Endothelial cell of umbilical vein (primary cell): ENCODE results near the gene ZNF556. TPM values are rescaled to one million over a fixed set of nuclear protein-coding genes. Genes with fewer than 3 reads are reported as not detected.
A peak's percentile ranks its signal among the peaks of the same experiment; 100 is the strongest.

Experiments used
- Bru-seq: library from RNA; stranded (reverse); fragments of 400-500 nt; gene quantifications from one replicate; lab custom pipeline; 2021; lab: Mats Ljungman, UMichigan
- BruChase-seq, 2 experiments: library from RNA; stranded (reverse); fragments of 400-500 nt; gene quantifications; one replicate each; lab custom pipeline; 2021; lab: Mats Ljungman, UMichigan
- BruUV-seq: library from RNA; stranded (reverse); fragments of 400-500 nt; replicated peaks from 2 replicates; lab custom pipeline; 2021; lab: Mats Ljungman, UMichigan
- CTCF ChIA-PET: fragments of 300-600, 350-600 bp; sonication (Branson Sonifier 250); formaldehyde crosslinking; loops from one replicate; lab custom pipeline; 2021; ENCODE audit warnings: antibody characterized with exemption, inconsistent platforms; lab: Charles Lee
- POLR2A ChIA-PET: fragments of 300-600, 350-600 bp; sonication (Branson Sonifier 250); formaldehyde crosslinking; loops from one replicate; lab custom pipeline; 2021; ENCODE audit warnings: antibody characterized with exemption, inconsistent platforms; lab: Charles Lee
- DNase-seq: peaks from one replicate; pipeline ENCODE4 v3.0.0-alpha.2; 2011; ENCODE audit warnings: low read depth, low spot score
- FAIRE-seq: peaks from 2 replicates; lab custom pipeline; 2011; peaks lifted over from hg19 to GRCh38; lab: Jason Lieb, UNC
- H2AFZ ChIP-seq: 2 replicates; pipeline ENCODE4 v1.6.0; 2012; ENCODE audit warnings: low read depth, low read length, control low read depth, inconsistent platforms
- H3K27ac ChIP-seq: 2 replicates; pipeline ENCODE4 v1.5.1; 2011; ENCODE audit warnings: low read depth, mild to moderate bottlenecking, control low read depth, low read length, moderate library complexity; ENCODE audit not compliant: insufficient read depth
- H3K27me3 ChIP-seq, 2 experiments: 2 replicates each; pipeline versions ENCODE4 v1.6.0 to v1.6.1; 2011; ENCODE audit warnings: low read length in 2 of 2, mixed read lengths in 1 of 2; ENCODE audit not compliant: control insufficient read depth in 2 of 2, insufficient read depth in 2 of 2
- H3K36me3 ChIP-seq, 2 experiments: 2 replicates in 1 of 2; 3 replicates in 1 of 2; pipeline ENCODE4 v1.5.1; 2011; ENCODE audit warnings: low read length in 2 of 2, mild to moderate bottlenecking in 1 of 2, moderate library complexity in 1 of 2; ENCODE audit not compliant: control insufficient read depth in 2 of 2, insufficient read depth in 2 of 2; ENCODE audit errors: extremely low read depth in 1 of 2
- H3K4me1 ChIP-seq: 3 replicates; pipeline ENCODE4 v1.5.1; 2011; ENCODE audit warnings: mild to moderate bottlenecking, low read length; ENCODE audit not compliant: control insufficient read depth, insufficient read depth; ENCODE audit errors: extremely low read depth
- H3K4me2 ChIP-seq: 2 replicates; pipeline ENCODE4 v1.6.1; 2011; ENCODE audit warnings: low read length, control low read depth, mixed read lengths; ENCODE audit not compliant: insufficient read depth
- H3K4me3 ChIP-seq, 3 experiments: fragments of 200-600 bp in 1 of 3; sonication (generic), shearing (Covaris generic) in 1 of 3; replicated peaks in 1 of 3; 2 replicates each; pipeline ENCODE4 v1.5.1; 2011 to 2016; ENCODE audit warnings: control low read depth in 3 of 3, low read length in 3 of 3, mild to moderate bottlenecking in 2 of 3, inconsistent platforms in 1 of 3, low read depth in 1 of 3, moderate library complexity in 1 of 3; ENCODE audit not compliant: insufficient read depth in 1 of 3
- H3K79me2 ChIP-seq: 2 replicates; pipeline ENCODE4 v1.6.0; 2012; ENCODE audit warnings: low read length, inconsistent platforms; ENCODE audit not compliant: control insufficient read depth, insufficient read depth
- H3K9ac ChIP-seq: replicated peaks from 2 replicates; pipeline ENCODE3; 2011; ENCODE audit warnings: low read length, control low read depth; ENCODE audit not compliant: insufficient read depth; ENCODE audit errors: extremely low read depth
- H3K9me1 ChIP-seq: replicated peaks from 3 replicates; pipeline ENCODE4 v1.6.0; 2011; ENCODE audit warnings: mild to moderate bottlenecking, low read length; ENCODE audit not compliant: control insufficient read depth, insufficient read depth; ENCODE audit errors: extremely low read depth
- H3K9me3 ChIP-seq: replicated peaks from 2 replicates; pipeline ENCODE4 v1.5.1; 2012; ENCODE audit warnings: low read length, inconsistent platforms; ENCODE audit not compliant: control insufficient read depth, insufficient read depth
- H4K20me1 ChIP-seq: replicated peaks from 2 replicates; pipeline ENCODE3; 2011; ENCODE audit warnings: mild to moderate bottlenecking, low read length; ENCODE audit not compliant: control insufficient read depth, insufficient read depth; ENCODE audit errors: extremely low read depth
- FOS ChIP-seq: IDR thresholded peaks from 2 replicates; pipeline ENCODE4 v1.6.1; 2011; ENCODE audit warnings: mild to moderate bottlenecking, low read length, moderate library complexity, borderline replicate concordance; ENCODE audit not compliant: insufficient read depth
- GATA2 ChIP-seq: IDR thresholded peaks from 2 replicates; pipeline ENCODE4 v1.7.0; 2011; ENCODE audit warnings: low read depth, mild to moderate bottlenecking, moderate library complexity, mixed read lengths, low read length; ENCODE audit not compliant: insufficient read length, insufficient read depth
- JUN ChIP-seq: IDR thresholded peaks from 2 replicates; pipeline ENCODE4 v1.6.1; 2011; ENCODE audit warnings: borderline replicate concordance, low read depth; ENCODE audit not compliant: insufficient read length, insufficient read depth
- POLR2A ChIP-seq: IDR thresholded peaks from 2 replicates; pipeline ENCODE4 v1.6.1; 2012; ENCODE audit warnings: low read depth, mild to moderate bottlenecking, control low read depth, low read length
- POLR2AphosphoS5 ChIP-seq: IDR thresholded peaks from 2 replicates; pipeline ENCODE4 v1.6.1; 2012; ENCODE audit warnings: low read depth, mild to moderate bottlenecking, control low read depth, low read length, moderate library complexity; ENCODE audit not compliant: insufficient read depth
- dilution Hi-C: fragments of 300-500 bp; cut with MboI; formaldehyde crosslinking; loops from one replicate; pipeline ENCODE4 v1.15.0; 2019; ENCODE audit warnings: low sequenced_read_pairs; ENCODE audit not compliant: extremely low pct_ligation_motif_present
- intact Hi-C: fragments of 100-400 bp; cut with micrococcal nuclease; formaldehyde crosslinking; loops from one replicate; pipeline ENCODE4 v1.10.0; 2022
- long read RNA-seq: library from polyadenylated mRNA; stranded (forward); transcript quantifications from one replicate; pipeline ENCODE4 v2.0.0, GENCODE V29; 2021
- polyA minus RNA-seq, 3 experiments: library from RNA; depleted of rRNA, polyadenylated mRNA; stranded (reverse); fragments of >200 nt; gene quantifications; 1 replicate in 1 of 3; 2 replicates in 2 of 3; pipeline ENCODE4 v1.2.3, GENCODE V29; 2011
- polyA plus RNA-seq, 4 experiments: library from polyadenylated mRNA; depleted of rRNA in 3 of 4; stranded (reverse) in 3 of 4; unstranded in 1 of 4; fragments of >200 nt; gene quantifications; 2 replicates each; pipeline versions ENCODE4 v1.2.1 to v1.2.3, GENCODE V29; 2011 to 2012; ENCODE audit warnings: missing spikeins in 1 of 4
- total RNA-seq: library from RNA; stranded (reverse); gene quantifications from 2 replicates; pipeline ENCODE4 v1.2.3, GENCODE V29; 2021
- TF ChIP-seq, protein P1 (sequence below): IDR thresholded peaks from 2 replicates; pipeline ENCODE4 v1.6.1; 2011; ENCODE audit not compliant: insufficient read depth, insufficient read length

ZNF556 gene
- total RNA-seq (not detected in 2 replicates), polyA plus RNA-seq (0.01 TPM in 1 of 2 replicates, not detected in the other), polyA minus RNA-seq (not detected in 2 replicates), Bru-seq, nascent RNA (not detected), BruChase-seq, experiment 1, labeled RNA remaining after a 6-hour chase (not detected), BruChase-seq, experiment 2, labeled RNA remaining after a 2-hour chase (percentile 6 among the genes with signal in this experiment)
- 0.03 TPM in 1 of 2 replicates, not detected in the other for polyA plus RNA-seq (2011; cell fraction: cytosol; rRNA removed)
- polyA plus RNA-seq (2011; cell fraction: nucleus; rRNA removed), result not detected in 2 replicates
- polyA plus RNA-seq (2012), result not detected in 2 replicates
- 1.6 TPM for polyA minus RNA-seq (2011; cell fraction: cytosol; rRNA and poly(A)+ RNA removed)
- not detected in 2 replicates for polyA minus RNA-seq (2011; cell fraction: nucleus; rRNA and poly(A)+ RNA removed)
- long read RNA-seq, result 0 reads

DNA sequence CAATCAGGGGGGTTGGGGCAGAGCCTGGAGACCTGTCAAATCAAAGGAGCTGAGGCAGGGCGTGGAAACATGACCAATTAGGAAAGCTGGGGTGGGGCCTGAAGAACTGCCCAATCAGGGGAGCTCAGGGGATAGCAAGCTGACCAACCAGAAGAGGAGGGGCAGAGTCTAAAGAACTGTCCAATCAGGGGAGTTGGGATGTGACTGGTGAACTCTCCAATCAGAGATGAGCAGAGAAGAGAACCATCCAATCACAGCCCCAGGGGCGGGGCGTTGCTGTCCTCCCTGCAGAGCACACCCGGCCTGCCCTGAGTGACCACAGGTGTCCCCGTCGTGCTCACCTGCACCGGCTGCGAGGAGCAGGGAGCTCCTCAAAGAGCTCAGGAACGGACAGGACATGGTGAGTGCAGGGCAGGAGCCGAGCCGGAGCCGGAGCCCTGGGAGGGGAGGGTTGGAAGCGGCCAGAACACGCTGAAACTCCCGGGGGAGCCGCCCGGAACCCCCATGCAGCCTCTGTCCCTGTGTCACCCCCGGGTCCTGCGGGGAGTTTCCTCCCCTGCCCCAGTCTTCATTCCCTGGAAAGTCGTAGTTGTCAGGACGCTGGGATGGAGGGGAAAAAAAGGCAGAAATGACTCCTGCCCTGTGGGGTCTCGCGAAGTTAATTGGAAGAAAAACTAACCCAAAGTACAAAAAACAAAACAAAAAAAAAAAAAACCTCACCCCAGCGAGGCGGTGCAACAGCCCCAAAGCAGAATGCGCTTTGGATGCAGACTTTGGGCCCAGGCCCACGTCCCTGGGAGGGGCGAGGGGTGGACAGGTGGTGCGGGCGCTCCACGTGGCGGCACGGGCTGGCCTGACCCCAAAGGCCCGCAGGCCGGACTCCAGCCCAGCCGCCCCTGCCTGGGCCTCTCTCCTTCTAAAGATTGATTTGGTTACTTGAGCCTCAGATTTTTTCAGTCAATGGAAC, at the start of gene ZNF556:
TSS of gene ZNF556 (plus strand) at position 311 of the 967 bp plus-strand sequence. CDS start at position 398, 87 bp downstream.
- H3K27ac ChIP-seq, result no peak within 1 kb of the TSS
- H3K9me3 ChIP-seq, result no peaks in the 10 kb centered on the region
- H4K20me1 ChIP-seq, result no peaks in the 10 kb centered on the region
- no peak within 1 kb of the TSS for H2AFZ ChIP-seq
- ChIA-PET POLR2A (no interaction called here), CTCF (interaction anchor here (1.0 to 1.1 kb wide), 2 partner anchors 16 to 20 kb away, joined by 3 read pairs; no protein-coding TSS in a partner anchor)
- no peaks in the 10 kb centered on the region for H3K79me2 ChIP-seq
- H3K4me3 ChIP-seq, result no peak within 1 kb of the TSS
- DNase-seq, result no peak
- dilution Hi-C loops, result no loop called here
- BruUV-seq, result no TSS peak
- FAIRE-seq, result no peak
- H3K27me3 ChIP-seq, result no peaks in the 10 kb centered on the region
- no peak within 1 kb of the TSS for H3K9ac ChIP-seq
- H3K9me1 ChIP-seq, result no peaks in the 10 kb centered on the region
- H3K4me2 ChIP-seq, result no peak within 1 kb of the TSS
- no peaks in the 10 kb centered on the region for H3K36me3 ChIP-seq
- no peak for TF ChIP-seq POLR2AphosphoS5
- no peak for TF ChIP-seq POLR2A
- no peak for TF ChIP-seq JUN
- TF ChIP-seq, protein P1, sequence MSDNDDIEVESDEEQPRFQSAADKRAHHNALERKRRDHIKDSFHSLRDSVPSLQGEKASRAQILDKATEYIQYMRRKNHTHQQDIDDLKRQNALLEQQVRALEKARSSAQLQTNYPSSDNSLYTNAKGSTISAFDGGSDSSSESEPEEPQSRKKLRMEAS, result no peak
- no peak for TF ChIP-seq GATA2
- no peak for TF ChIP-seq FOS
- no peaks in the 10 kb centered on the region for H3K4me1 ChIP-seq
- intact Hi-C loops, result no loop called here
